Ishikawa (cell line): Measurements from ENCODE around the gene GIT2.

ENCODE experiments used
- CEBPB ChIP-seq: IDR thresholded peaks from 2 replicates; pipeline ENCODE4 v1.6.1; 2012
- CREB1 ChIP-seq: IDR thresholded peaks from 2 replicates; pipeline ENCODE4 v1.6.1; 2012; ENCODE audit warnings: low read depth
- EGR1 ChIP-seq: IDR thresholded peaks from 2 replicates; pipeline ENCODE4 v1.6.1; 2012
- EP300 ChIP-seq: IDR thresholded peaks from 2 replicates; pipeline ENCODE4 v1.6.1; 2012; ENCODE audit warnings: borderline replicate concordance
- FOXM1 ChIP-seq: IDR thresholded peaks from 2 replicates; pipeline ENCODE4 v1.6.1; 2012; ENCODE audit warnings: low read depth, borderline replicate concordance
- MAX ChIP-seq: IDR thresholded peaks from 2 replicates; pipeline ENCODE4 v1.6.1; 2012
- NFIC ChIP-seq: IDR thresholded peaks from 2 replicates; pipeline ENCODE4 v1.6.1; 2012
- RAD21 ChIP-seq: IDR thresholded peaks from 2 replicates; pipeline ENCODE4 v1.6.1; 2012; ENCODE audit warnings: low read depth
- REST ChIP-seq: IDR thresholded peaks from 2 replicates; pipeline ENCODE4 v1.6.1; 2012; ENCODE audit warnings: low read depth, mild to moderate bottlenecking
- TAF1 ChIP-seq: IDR thresholded peaks from 2 replicates; pipeline ENCODE4 v1.6.1; 2012; ENCODE audit warnings: low read depth, mild to moderate bottlenecking
- TCF12 ChIP-seq: IDR thresholded peaks from 2 replicates; pipeline ENCODE4 v1.6.1; 2012; ENCODE audit warnings: low read depth
- TEAD4 ChIP-seq: IDR thresholded peaks from 2 replicates; pipeline ENCODE4 v1.6.1; 2012
- USF1 ChIP-seq: IDR thresholded peaks from 2 replicates; pipeline ENCODE4 v1.6.1; 2012
- YY1 ChIP-seq: IDR thresholded peaks from 2 replicates; pipeline ENCODE4 v1.6.1; 2012; ENCODE audit warnings: low read depth
- ZBTB7A ChIP-seq: IDR thresholded peaks from 2 replicates; pipeline ENCODE4 v1.6.1; 2012; ENCODE audit warnings: low read depth

Gene GIT2

GRCh38 chr12:109967383-109968031 is 28.7 kb downstream of the GIT2 start:
- TF ChIP-seq CREB1: no peak
- TF ChIP-seq TCF12: no peak

GRCh38 chr12:109966546-109966945 is 29.6 kb downstream of the GIT2 start:
- no peak for TF ChIP-seq FOXM1
- no peak for TF ChIP-seq RAD21
- no peak for TF ChIP-seq TEAD4
- no peak for TF ChIP-seq TAF1
- TF ChIP-seq REST: no peak
- no peak for TF ChIP-seq EP300
- no peak for TF ChIP-seq TCF12
- TF ChIP-seq EGR1: no peak

GRCh38 chr12:109963743-109964429 is 32.3 kb downstream of the GIT2 start:
- no peak for TF ChIP-seq TAF1
- TF ChIP-seq RAD21: no peak
- TF ChIP-seq NFIC: no peak
- TF ChIP-seq TCF12: no peak
- no peak for TF ChIP-seq EP300
- TF ChIP-seq REST: no peak
- TF ChIP-seq EGR1: no peak
- no peak for TF ChIP-seq CEBPB
- TF ChIP-seq MAX: no peak
- TF ChIP-seq YY1: no peak
- no peak for TF ChIP-seq USF1
- TF ChIP-seq TEAD4: no peak
- no peak for TF ChIP-seq CREB1

- no peak for TF ChIP-seq FOXM1
- no peak for TF ChIP-seq NFIC
- TF ChIP-seq ZBTB7A: no peak
- TF ChIP-seq RAD21: no peak
- no peak for TF ChIP-seq CREB1
Observed at GRCh38 chr12:109963330-109963729, 32.8 kb downstream of the GIT2 start.

GRCh38 chr12:109962398-109962797 is 33.8 kb downstream of the GIT2 start:
- no peak for TF ChIP-seq FOXM1
- TF ChIP-seq RAD21: no peak
- TF ChIP-seq NFIC: no peak
- no peak for TF ChIP-seq CEBPB
- no peak for TF ChIP-seq ZBTB7A
- TF ChIP-seq TAF1: no peak
- no peak for TF ChIP-seq USF1
- no peak for TF ChIP-seq MAX
- TF ChIP-seq REST: no peak
- no peak for TF ChIP-seq TEAD4
- TF ChIP-seq EP300: no peak
- TF ChIP-seq TCF12: no peak
- no peak for TF ChIP-seq EGR1
- no peak for TF ChIP-seq YY1
- TF ChIP-seq CREB1: no peak
